Esophagus muscularis mucosa (tissue), 4 donors: Measurements from ENCODE around the gene ZNF22. TPM values are rescaled to one million over a fixed set of nuclear protein-coding genes. Genes with fewer than 3 reads are reported as not detected.

ENCODE experiments used
- DNase-seq: peaks from one replicate; pipeline ENCODE4 v3.0.0-alpha.2; 2017; ENCODE audit errors: extremely low spot score
- H3K27ac ChIP-seq, 4 donors: fragments of 200-600 bp; sonication (generic); replicated peaks in 1 of 4; 1 replicate in 3 of 4; 2 replicates in 1 of 4; pipeline ENCODE4 v1.5.1; 2016 to 2019; ENCODE audit warnings: mild to moderate bottlenecking in 1 of 4
- H3K27me3 ChIP-seq, 4 donors: fragments of 200-600 bp; sonication (generic); one replicate each; pipeline versions ENCODE4 v1.5.1 to v1.6.0; 2016 to 2019
- H3K36me3 ChIP-seq, 4 donors: fragments of 200-600 bp; sonication (generic); one replicate each; pipeline ENCODE4 v1.5.1; 2016 to 2019
- H3K4me1 ChIP-seq, 4 donors: fragments of 200-600 bp; sonication (generic); one replicate each; pipeline ENCODE4 v1.5.1; 2016 to 2019
- H3K4me3 ChIP-seq, 4 donors: fragments of 200-600 bp; sonication (generic); 1 replicate in 2 of 4; 2 replicates in 2 of 4; pipeline ENCODE4 v1.5.1; 2016 to 2019; ENCODE audit warnings: mild to moderate bottlenecking in 4 of 4, moderate library complexity in 1 of 4
- H3K9me3 ChIP-seq, 4 donors: fragments of 200-600 bp; sonication (generic); 1 replicate in 3 of 4; 2 replicates in 1 of 4; pipeline ENCODE4 v1.5.1; 2016 to 2019
- EP300 ChIP-seq: sonication (generic); formaldehyde crosslinking; IDR thresholded peaks from one replicate; pipeline ENCODE4 v1.6.1; 2017; ENCODE audit warnings: antibody characterized with exemption
- POLR2A ChIP-seq: fragments of 450-650 bp; IDR thresholded peaks from one replicate; pipeline ENCODE4 v1.6.1; 2017; ENCODE audit warnings: antibody characterized with exemption, moderate library complexity, mild to moderate bottlenecking, low read depth
- POLR2AphosphoS5 ChIP-seq, 2 donors: sonication (generic); formaldehyde crosslinking; IDR thresholded peaks; one replicate each; pipeline ENCODE4 v1.6.1; 2017; ENCODE audit warnings: antibody characterized with exemption in 2 of 2
- WGBS: methylation state at CpG from one replicate; pipeline ENCODE4 v1.1.5; 2018; 5-methylcytosine and 5-hydroxymethylcytosine counted together
- intact Hi-C: fragments of 100-400 bp; cut with DNase I; formaldehyde crosslinking; loops from one replicate; pipeline ENCODE4 v1.15.1; 2023
- total RNA-seq, 4 donors: library from RNA; depleted of rRNA; stranded (reverse); fragments of >200 nt; gene quantifications; one replicate each; pipeline versions ENCODE4 v1.1.0 to v1.2.1, GENCODE V29; 2016
- TF ChIP-seq, protein P1 (sequence below), 3 experiments: fragments of 200-600 bp in 2 of 3; fragments of 450-650 bp in 1 of 3; sonication (generic) in 2 of 3; IDR thresholded peaks; one replicate each; pipeline ENCODE4 v1.5.1; 2017 to 2019; ENCODE audit warnings: antibody characterized with exemption in 3 of 3, mild to moderate bottlenecking in 2 of 3, moderate library complexity in 1 of 3

The ZNF22 gene
- total RNA-seq, 4 donors from 2014 or later = 17.5 to 24.4 (median 19.5) TPM

DNA sequence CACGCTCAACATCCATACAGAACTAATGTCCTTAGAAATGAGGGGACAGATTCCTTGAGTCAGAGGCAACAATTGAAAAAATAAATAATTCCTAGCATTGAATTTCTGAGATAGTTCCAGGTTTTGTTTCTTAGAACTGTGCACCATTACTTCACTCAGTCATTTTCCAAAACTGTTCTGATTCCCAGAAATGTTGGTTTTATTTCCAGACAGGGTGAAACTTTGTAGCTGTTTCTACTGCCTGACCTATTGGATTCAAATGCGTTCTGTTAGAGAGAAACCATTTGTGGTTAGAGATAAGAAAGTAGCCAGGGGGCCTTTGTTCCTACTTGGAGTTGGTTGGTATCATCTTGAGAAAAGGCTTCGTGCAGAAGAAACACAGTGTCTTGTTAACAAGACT is 14.1 kb upstream of the ZNF22 start:
- H3K9me3 ChIP-seq = no peaks in the 10 kb centered on the region
- H3K4me3 ChIP-seq = no peak overlapping the region
- WGBS = 72% methylated on average over 3 of the region's 3 CpGs
- H3K4me1 ChIP-seq = peaks cover 61 to 76% (median 68%) of the 10 kb centered on the region in 4 donors
- intact Hi-C loops = no loop called here
- DNase-seq = no peak
- no peaks in the 10 kb centered on the region for H3K27me3 ChIP-seq
- peak overlapping the region; percentile 18 to 92 (median 76) for H3K27ac ChIP-seq
- TF ChIP-seq EP300 (no peak), POLR2AphosphoS5 (IDR thresholded peaks at IDR 0.05) (no peak), POLR2A (no peak)
- TF ChIP-seq, protein P1, sequence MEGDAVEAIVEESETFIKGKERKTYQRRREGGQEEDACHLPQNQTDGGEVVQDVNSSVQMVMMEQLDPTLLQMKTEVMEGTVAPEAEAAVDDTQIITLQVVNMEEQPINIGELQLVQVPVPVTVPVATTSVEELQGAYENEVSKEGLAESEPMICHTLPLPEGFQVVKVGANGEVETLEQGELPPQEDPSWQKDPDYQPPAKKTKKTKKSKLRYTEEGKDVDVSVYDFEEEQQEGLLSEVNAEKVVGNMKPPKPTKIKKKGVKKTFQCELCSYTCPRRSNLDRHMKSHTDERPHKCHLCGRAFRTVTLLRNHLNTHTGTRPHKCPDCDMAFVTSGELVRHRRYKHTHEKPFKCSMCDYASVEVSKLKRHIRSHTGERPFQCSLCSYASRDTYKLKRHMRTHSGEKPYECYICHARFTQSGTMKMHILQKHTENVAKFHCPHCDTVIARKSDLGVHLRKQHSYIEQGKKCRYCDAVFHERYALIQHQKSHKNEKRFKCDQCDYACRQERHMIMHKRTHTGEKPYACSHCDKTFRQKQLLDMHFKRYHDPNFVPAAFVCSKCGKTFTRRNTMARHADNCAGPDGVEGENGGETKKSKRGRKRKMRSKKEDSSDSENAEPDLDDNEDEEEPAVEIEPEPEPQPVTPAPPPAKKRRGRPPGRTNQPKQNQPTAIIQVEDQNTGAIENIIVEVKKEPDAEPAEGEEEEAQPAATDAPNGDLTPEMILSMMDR (IDR thresholded peaks at IDR 0.05) = no peak
- peaks cover 0 to 89% (median 54%) of the 10 kb centered on the region in 4 donors for H3K36me3 ChIP-seq

DNA sequence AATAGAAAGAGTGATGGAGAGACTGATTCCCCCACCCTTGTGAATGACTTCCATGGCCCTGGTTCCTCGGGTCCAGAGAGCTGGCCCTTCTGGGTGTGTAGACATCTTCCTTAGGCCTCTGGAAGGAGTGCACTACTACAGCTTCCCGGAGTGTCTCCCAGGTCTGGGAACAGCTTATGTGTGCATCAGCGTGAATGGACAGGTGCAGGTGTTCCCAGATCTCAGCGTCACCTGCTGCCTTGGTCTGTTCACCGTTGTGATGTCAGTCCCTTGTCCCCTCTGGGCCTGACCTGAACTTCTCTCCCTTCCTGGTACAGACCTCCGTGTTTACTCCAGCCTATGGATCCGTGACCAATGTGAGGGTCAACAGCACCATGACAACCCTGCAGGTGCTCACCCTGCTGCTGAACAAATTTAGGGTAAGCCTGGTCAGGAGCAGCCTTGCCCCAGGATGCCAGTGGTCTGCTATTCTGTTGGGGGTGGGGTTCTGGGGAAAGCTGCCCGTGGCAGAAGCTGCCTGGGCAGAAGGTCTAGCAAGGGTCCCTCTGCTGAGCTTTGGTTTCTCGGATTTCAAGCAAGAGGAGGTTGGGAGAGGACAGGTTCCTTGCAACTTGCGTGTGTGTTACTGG is 11.7 kb upstream of the ZNF22 start:
- WGBS = 95% methylated on average over 8 of the region's 10 CpGs
- Histone ChIP-seq H3K36me3 (peaks cover 4 to 95% (median 66%) of the 10 kb centered on the region in 4 donors), H3K27ac (peak overlapping the region in 2 of 4 donors; percentile 30 to 92), H3K27me3 (no peaks in the 10 kb centered on the region), H3K4me3 (no peak overlapping the region), H3K4me1 (peaks cover 61 to 75% (median 67%) of the 10 kb centered on the region in 4 donors), H3K9me3 (no peaks in the 10 kb centered on the region)
- intact Hi-C loops = no loop called here
- DNase-seq = no peak
- TF ChIP-seq, protein P1 (IDR thresholded peaks at IDR 0.05) = no peak
- TF ChIP-seq EP300 = no peak
- TF ChIP-seq POLR2AphosphoS5 (IDR thresholded peaks at IDR 0.05) = no peak
- TF ChIP-seq POLR2A = no peak

DNA sequence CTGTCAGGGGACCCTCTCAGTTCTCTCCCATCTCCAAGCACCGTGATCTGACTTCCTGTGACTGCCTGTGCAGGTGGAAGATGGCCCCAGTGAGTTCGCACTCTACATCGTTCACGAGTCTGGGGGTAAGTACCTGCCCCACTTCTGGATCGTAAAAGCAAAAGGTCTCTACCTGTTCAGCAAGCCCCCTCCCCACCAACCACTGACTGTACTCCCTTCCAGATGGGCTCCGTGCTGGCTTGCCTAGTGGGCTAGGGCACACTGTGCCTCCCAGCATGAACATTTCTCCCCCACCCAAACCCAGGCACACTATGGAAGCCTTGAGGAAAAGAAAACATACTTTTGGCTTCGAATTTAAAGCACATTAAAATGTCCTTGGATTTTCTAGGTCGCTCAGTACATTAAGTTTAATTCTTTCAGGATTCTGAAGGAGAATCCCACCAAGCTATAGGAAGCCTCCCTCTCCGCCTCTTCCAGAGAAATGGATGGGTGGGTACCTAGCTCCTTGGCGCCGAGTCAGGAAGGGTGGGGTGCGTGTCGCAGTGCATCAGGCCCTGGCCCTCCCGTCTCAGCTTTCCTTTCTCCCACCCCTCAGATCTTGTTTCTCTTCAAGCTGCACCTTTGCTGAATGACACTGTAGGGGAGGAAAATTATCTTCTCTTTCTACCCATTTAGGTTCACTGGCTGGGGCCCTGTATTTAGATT is 11.0 kb upstream of the ZNF22 start:
- DNase-seq = no peak
- Histone ChIP-seq H3K4me1 (peaks cover 61 to 75% (median 67%) of the 10 kb centered on the region in 4 donors), H3K4me3 (no peak overlapping the region), H3K36me3 (peaks cover 4 to 89% (median 59%) of the 10 kb centered on the region in 4 donors), H3K9me3 (no peaks in the 10 kb centered on the region), H3K27ac (peak overlapping the region; percentile 10 to 92 (median 39)), H3K27me3 (no peaks in the 10 kb centered on the region)
- intact Hi-C loops = no loop called here
- 83% methylated on average over 13 of the region's 14 CpGs for WGBS
- TF ChIP-seq EP300 (no peak), POLR2A (no peak)
- TF ChIP-seq, protein P1 (IDR thresholded peaks at IDR 0.05) = no peak

DNA sequence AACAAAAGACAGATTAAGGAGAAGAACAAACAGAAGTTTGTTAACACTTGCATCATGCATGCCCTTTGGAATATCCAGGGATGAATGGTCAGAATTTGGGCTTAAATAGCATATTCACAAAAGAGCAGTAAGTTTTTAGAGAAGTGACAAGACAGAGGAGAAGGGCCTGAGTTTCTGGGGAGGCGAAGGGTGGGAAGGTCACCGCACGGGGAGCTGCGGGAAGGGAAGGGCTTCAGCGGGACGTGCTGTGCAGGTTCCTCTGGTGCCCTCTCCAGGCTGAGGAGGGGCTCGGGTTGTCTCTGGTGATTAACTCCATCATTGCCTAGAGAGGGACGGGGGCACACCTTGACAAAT is 10.4 kb upstream of the ZNF22 start:
- DNase-seq = no peak
- WGBS = 38% methylated on average over 8 of the region's 8 CpGs
- H3K27ac ChIP-seq = peak overlapping the region; percentile 10 to 92 (median 39)
- no peaks in the 10 kb centered on the region for H3K27me3 ChIP-seq
- peaks cover 61 to 75% (median 67%) of the 10 kb centered on the region in 4 donors for H3K4me1 ChIP-seq
- H3K4me3 ChIP-seq = no peak overlapping the region
- peaks cover 4 to 84% (median 55%) of the 10 kb centered on the region in 4 donors for H3K36me3 ChIP-seq
- TF ChIP-seq, protein P1 (IDR thresholded peaks at IDR 0.05) = no peak
- TF ChIP-seq POLR2A = no peak
- TF ChIP-seq EP300 = no peak
- no peak for TF ChIP-seq POLR2AphosphoS5 (IDR thresholded peaks at IDR 0.05)
- no peaks in the 10 kb centered on the region for H3K9me3 ChIP-seq
- intact Hi-C loops = no loop called here
